OCI-M1 (cell line): Measurements from ENCODE around the gene CMTM2.
"Not testable (repeated sequence)": the region's sequence is repeated elsewhere in the genome, so short reads cannot be mapped to it uniquely, and the experiment has no call there.

Experiments used
- DNase-seq: peaks from one replicate; lab custom pipeline; 2025; lab: John Stamatoyannopoulos, UW

The CMTM2 gene

GRCh38 chr16:66605979-66606751 lies 26.9 kb downstream of the CMTM2 start:
- DNase-seq, result no peak

- DNase-seq, result peak; percentile 87
Observed at GRCh38 chr16:66608241-66609138, 29.2 kb downstream of the CMTM2 start.

DNA sequence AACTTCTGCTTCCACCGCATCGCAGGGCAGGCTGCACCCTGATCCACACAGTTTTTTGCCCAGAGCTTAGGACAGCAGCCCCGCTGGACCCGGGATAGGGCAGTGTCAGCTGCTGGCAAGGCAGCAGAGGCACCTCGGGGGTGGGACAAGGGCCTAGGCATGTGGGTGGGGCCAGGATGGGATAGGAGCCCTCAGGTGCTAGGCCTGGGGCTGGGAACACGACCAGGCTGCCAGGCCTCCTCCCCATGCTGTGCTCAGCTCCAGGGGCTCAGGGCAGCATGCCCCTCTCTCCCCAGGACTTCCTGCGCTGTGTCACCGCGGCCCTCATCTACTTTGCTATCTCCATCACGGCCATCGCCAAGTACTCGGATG lies 29.9 kb downstream of the CMTM2 start:
- DNase-seq, result no peak

DNA sequence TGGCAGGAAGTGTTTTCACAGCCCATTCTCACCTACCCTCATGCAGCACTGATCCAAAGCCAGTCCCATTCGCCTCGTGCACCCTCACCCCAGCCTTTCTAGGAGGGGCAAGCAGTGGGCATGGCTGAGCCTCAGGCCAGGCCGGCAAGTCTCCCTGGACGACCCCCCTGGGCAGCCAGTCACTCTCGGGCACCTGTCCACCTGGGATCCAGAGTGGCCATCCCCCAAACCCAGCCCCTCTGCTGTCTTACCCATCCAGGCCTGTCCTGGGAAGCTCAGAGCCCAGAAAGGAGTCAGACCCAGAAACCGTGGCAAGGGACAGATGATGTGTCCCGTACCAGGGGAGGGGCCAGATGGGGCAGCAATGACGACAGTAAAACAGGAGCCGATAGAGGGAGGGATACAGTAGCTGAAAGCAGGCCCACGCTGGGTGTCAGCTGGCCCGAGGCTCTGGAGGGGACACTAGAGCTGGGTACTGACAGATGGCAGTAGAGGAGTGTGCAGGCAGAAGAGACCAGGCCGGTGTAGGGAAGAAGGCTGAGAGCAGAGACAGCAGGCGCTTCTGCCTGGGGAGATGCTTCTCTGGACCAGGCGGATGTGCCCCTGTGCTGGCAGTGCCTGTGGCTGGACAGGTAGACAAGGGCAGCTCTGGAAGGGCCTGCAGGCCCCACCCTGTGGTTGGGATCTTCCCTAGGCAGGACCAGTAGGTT lies 31.0 kb downstream of the CMTM2 start:
- no peak for DNase-seq

DNA sequence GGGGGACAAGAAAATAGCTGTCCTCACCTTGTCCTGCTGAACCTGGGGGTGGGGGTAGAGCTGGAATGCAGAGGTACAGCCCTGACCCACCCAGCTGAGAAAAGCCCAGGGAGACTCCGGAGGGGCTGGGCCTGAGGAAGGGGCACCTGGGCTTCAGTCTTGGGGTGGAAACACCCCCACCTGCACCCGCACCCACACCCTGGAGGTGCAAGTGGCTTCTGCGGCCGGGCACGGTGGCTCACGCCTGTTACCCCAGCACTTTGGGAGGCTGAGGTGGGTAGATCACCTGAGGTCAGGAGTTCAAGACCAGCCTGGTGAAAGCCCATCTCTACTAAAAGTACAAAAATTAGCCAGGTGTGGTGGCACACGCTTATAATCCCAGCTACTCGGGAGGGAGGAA lies 32.6 kb downstream of the CMTM2 start:
- not testable (repeated sequence) for DNase-seq

GRCh38 chr16:66612422-66612821 lies 33.2 kb downstream of the CMTM2 start:
- no peak for DNase-seq

DNA sequence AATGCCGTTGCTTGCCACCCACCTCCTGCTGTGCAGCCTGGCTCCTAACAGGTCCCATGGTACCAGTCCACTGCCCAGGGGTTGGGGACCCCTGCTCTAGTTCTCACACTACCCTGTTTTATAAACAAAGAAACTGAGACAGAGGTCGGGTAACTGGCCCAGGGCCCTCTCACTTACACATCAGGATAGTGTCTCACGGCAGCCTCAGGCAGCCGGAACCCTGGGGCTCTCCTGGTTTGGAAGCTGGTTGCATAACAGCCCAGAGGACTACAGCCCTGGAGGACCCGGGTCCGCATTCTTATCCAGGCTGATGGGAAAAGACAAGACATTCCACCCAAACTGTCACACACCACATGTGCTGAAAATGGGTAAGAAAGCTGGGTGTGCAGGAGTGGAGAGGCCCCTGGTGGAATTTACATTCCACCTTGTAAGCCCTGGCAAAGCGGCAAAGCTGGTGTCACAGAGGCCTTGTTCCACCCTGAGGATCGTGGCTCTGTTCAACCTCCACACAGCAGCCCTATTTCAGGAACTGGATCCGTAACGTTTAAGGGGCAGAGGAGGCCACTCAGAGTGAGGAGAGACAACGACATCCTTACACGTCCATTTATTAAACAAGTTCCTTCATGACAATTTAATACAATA lies 35.0 kb downstream of the CMTM2 start:
- no peak for DNase-seq

DNA sequence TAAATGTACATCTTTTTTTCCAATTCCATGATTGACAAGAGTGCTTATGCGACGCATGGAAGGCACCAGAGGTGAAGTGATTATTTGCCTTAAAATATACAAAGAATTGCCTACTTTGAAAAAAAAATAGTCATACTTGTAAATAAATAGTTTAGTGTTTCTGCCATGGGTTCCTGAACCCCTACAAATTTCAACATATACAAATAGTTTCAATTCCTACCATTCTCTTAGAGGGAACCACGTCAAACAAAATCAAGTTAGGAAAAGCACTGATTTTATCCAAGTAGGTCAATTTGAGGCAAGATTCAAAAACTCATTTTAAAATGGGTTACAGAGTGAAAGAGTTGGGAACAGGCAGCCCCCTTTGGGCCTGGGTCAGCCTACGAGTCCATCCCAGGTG lies 36.9 kb downstream of the CMTM2 start:
- no peak for DNase-seq

GRCh38 chr16:66616592-66616991 lies 37.3 kb downstream of the CMTM2 start:
- no peak for DNase-seq

DNA sequence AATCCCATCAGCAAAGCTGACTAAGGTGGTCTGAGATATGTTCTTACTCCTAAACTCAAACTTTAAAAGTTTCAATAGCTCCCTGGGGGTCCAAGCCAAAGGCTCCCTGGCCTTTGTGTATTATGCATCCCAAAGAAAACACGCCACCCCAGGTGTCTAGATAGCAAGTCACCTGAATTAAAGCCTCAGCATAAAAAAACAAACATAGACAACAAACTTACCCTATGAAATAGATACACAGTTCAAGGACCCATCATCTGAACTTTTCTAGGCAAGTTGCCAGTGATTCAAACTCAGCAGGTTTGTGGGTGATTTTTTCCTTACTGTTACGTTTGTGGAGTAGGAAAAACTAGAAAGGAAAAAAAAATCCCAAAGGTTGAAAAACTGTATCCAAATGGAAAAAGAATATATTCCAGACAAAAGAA lies 37.8 kb downstream of the CMTM2 start:
- no peak for DNase-seq

- peak; percentile 38 for DNase-seq
Observed at GRCh38 chr16:66617728-66618127, 38.5 kb downstream of the CMTM2 start.

GRCh38 chr16:66618588-66619375 lies 39.5 kb downstream of the CMTM2 start:
- DNase-seq, result no peak

- DNase-seq, result peak; percentile 47
Observed at GRCh38 chr16:66619534-66620428, 40.5 kb downstream of the CMTM2 start.

- no peak for DNase-seq
Observed at GRCh38 chr16:66620429-66620795, 41.1 kb downstream of the CMTM2 start.

DNA sequence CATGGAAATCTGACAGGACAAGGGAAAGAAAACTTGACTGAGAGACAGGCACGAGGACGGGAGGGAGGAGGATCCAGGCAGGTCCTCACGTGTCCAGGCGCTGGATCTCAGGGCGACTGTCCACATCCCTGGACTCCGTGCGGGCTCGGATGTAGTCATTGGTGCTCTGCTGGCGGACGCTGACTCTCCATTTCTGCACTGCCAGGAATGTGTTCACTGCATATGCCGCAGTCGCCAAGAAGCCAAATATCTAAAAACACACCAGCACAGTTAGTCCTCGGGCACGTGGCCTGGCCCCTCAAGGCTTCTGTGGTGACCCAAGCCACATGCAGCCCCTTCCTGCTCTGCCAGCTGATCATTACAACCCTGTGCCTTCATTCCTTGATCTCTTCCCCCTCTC lies 42.7 kb downstream of the CMTM2 start:
- DNase-seq, result no peak

DNA sequence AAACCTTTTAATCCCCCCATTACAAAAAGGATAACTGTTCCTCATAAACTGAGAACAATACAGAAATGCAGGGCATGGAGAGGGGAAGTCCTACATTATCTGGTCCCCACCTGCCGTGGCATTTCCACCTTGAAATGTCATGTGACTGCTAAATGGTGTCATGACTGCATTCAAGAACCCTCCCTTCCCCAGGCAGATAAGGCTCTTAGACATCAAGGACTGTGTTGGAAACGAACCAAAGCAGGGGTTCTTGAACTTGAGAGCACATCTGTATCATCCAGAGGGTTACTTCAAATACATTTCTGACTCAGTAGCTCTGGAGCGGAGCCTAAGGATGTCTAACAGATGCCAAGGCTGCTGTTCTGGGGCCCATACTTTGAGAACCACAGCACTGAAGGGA lies 43.6 kb downstream of the CMTM2 start:
- DNase-seq, result no peak

DNA sequence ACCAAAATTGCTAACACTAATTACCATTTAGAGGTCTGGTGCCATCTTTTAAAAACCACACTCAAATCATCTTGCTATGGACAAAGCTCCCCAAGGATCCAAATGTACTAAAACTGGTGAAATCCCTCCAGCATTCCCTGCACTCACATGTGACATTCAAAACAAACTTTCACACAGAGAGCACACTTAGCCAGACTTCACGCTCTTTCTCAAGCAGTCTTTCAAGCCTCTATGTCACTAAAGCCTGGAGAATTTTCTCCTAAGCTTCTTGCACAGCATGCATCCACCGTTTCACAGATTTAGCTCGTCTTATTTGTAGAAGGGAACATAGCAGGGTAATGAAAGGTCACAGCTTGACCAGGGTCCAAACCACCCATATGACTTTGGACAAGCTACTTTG lies 44.5 kb downstream of the CMTM2 start:
- no peak for DNase-seq

- DNase-seq, result not testable (repeated sequence)
Observed at GRCh38 chr16:66627611-66628378, 48.5 kb downstream of the CMTM2 start.

DNA sequence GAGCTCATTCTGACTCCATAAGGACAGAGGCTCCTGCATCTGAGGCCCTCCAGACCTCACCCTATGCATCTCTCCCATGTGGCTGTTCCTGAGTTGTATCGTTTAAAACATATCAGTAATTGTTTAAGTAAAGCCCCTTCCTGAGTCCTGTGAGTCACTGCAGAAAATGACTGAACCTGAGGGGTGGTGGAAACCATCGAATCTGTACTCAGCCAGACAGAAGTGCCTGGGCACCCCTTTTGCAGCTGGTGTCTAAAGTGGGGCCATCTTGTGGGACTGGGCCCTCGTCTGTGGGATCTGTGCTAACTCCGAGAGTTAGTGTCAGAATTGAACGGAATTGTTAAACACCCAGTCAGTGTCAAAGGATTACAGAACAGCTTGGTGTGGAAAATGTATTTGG lies 50.6 kb downstream of the CMTM2 start:
- no peak for DNase-seq
